Nasal cavity respiratory epithelium epithelial cell of viscerocranial mucosa (primary cell): ENCODE measurements around the gene LRRC52. TPM values are rescaled to one million over a fixed set of nuclear protein-coding genes. Genes with fewer than 3 reads are reported as not detected.

ENCODE experiments used
- total RNA-seq: library from RNA; depleted of rRNA; stranded (reverse); fragments of >200 nt; gene quantifications from 2 replicates; pipeline ENCODE4 v1.2.3, GENCODE V29; 2014

The LRRC52 gene, protein sequence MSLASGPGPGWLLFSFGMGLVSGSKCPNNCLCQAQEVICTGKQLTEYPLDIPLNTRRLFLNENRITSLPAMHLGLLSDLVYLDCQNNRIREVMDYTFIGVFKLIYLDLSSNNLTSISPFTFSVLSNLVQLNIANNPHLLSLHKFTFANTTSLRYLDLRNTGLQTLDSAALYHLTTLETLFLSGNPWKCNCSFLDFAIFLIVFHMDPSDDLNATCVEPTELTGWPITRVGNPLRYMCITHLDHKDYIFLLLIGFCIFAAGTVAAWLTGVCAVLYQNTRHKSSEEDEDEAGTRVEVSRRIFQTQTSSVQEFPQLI
- total RNA-seq: not detected in 2 replicates

DNA sequence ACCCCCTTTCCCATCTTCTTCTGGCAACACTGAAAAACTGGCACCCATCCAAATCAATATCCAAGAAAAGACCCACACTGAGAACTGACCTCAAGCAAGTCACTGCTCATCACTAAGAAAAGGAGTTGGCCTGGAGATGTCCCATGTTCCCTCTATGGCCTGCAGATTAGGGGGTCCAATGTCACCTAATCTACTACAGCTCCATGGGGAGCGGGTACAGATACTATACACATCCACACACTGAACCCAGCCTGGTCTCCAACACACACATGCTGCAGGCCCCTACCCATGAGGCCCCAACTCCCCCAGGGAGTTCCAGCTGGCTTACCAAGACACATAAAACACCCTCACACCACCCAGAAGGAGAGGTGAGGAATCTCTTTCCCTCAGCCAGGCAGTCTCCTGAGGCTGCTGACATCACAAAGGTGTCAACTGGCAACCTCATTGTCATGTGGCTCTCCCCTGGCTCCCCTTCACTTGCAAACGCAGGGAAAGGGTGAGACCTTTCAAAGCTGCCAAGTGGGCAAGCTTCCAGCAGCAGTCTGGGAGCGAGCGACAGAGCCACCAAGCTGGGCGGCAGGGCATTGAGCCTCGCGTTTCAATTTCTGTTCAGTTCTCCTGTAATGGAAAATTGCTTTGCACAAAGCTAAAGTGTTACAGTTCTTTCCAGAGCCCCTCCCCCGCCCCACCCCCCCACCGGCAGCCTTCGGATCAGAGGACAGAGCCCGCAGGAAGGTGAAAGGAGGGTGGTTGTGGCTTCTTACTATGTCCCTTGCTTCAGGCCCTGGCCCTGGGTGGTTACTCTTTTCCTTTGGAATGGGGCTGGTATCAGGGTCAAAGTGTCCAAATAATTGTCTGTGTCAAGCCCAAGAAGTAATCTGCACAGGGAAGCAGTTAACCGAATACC, at the start of gene LRRC52:
Gene LRRC52 (plus strand): TSS at position 469 of the 907 bp plus-strand sequence. CDS start 297 bp downstream, at position 766.

Other genes with a start within 250 kb of the LRRC52 start
- gene LMX1A, start 187.3 kb upstream of the LRRC52 start, total RNA-seq: not detected in 2 replicates
- gene RXRG, start 98.9 kb upstream of the LRRC52 start, total RNA-seq: not detected in 2 replicates
- gene MGST3, start 87.2 kb downstream of the LRRC52 start, total RNA-seq: 34.9 and 49.7 TPM in 2 replicates
- 48.2 and 134 TPM in 2 replicates for gene ALDH9A1, start 154.6 kb downstream of the LRRC52 start, total RNA-seq
- gene TMCO1, start 224.9 kb downstream of the LRRC52 start, total RNA-seq: 60.7 and 75.5 TPM in 2 replicates